Astrocyte (in vitro differentiated cells and primary cell): ENCODE measurements around the gene PDE5A. TPM values are rescaled to one million over a fixed set of nuclear protein-coding genes. Genes with fewer than 3 reads are reported as not detected.

ENCODE experiments used
- DNase-seq: peaks from one replicate; pipeline ENCODE4 v3.0.0-alpha.2; 2010; ENCODE audit warnings: low read depth
- FAIRE-seq: peaks from 2 replicates; lab custom pipeline; 2011; peaks lifted over from hg19 to GRCh38; lab: Jason Lieb, UNC
- H2AFZ ChIP-seq: 2 replicates; pipeline ENCODE4 v1.6.0; 2012; ENCODE audit warnings: low read depth, low read length, inconsistent platforms
- H3K27ac ChIP-seq: 2 replicates; pipeline ENCODE4 v1.5.1; 2011; ENCODE audit warnings: low read depth, low read length, inconsistent platforms
- H3K27me3 ChIP-seq: 2 replicates; pipeline ENCODE4 v1.6.0; 2011; ENCODE audit warnings: low read length, inconsistent platforms; ENCODE audit not compliant: insufficient read depth
- H3K36me3 ChIP-seq: 2 replicates; pipeline ENCODE4 v1.5.1; 2011; ENCODE audit warnings: low read length, inconsistent platforms; ENCODE audit not compliant: insufficient read depth
- H3K4me1 ChIP-seq: 2 replicates; pipeline ENCODE4 v1.5.1; 2011; ENCODE audit warnings: low read length, inconsistent platforms; ENCODE audit not compliant: insufficient read depth
- H3K4me2 ChIP-seq: 2 replicates; pipeline ENCODE4 v1.6.0; 2012; ENCODE audit warnings: low read length, inconsistent platforms
- H3K4me3 ChIP-seq: 2 replicates; pipeline ENCODE4 v1.5.1; 2011; ENCODE audit warnings: low read depth, mild to moderate bottlenecking, low read length, inconsistent platforms; ENCODE audit not compliant: insufficient read depth
- H3K79me2 ChIP-seq: 2 replicates; pipeline ENCODE4 v1.6.0; 2012; ENCODE audit warnings: mild to moderate bottlenecking, low read length, inconsistent platforms; ENCODE audit not compliant: insufficient read depth
- H3K9ac ChIP-seq: 2 replicates; pipeline ENCODE4 v1.6.0; 2012; ENCODE audit warnings: mild to moderate bottlenecking, low read length, inconsistent platforms
- H3K9me3 ChIP-seq: 2 replicates; pipeline ENCODE4 v1.5.1; 2012; ENCODE audit warnings: low read depth, mild to moderate bottlenecking, low read length, inconsistent platforms; ENCODE audit not compliant: insufficient read depth
- H4K20me1 ChIP-seq: 2 replicates; pipeline ENCODE4 v1.6.0; 2012; ENCODE audit warnings: low read length, inconsistent platforms; ENCODE audit not compliant: insufficient read depth
- H3K27ac Mint-ChIP-seq: one replicate; pipeline ENCODE4 v1.8.0; 2021; ENCODE audit warnings: mild to moderate bottlenecking, mixed read lengths; ENCODE audit not compliant: unreplicated experiment
- H3K27me3 Mint-ChIP-seq: one replicate; pipeline ENCODE4 v1.8.0; 2021; ENCODE audit warnings: low read depth, mixed read lengths; ENCODE audit not compliant: unreplicated experiment
- H3K36me3 Mint-ChIP-seq: one replicate; pipeline ENCODE4 v1.8.0; 2021; ENCODE audit warnings: low read depth, mixed read lengths; ENCODE audit not compliant: unreplicated experiment
- H3K4me1 Mint-ChIP-seq: one replicate; pipeline ENCODE4 v1.8.0; 2021; ENCODE audit warnings: low read depth, mixed read lengths; ENCODE audit not compliant: unreplicated experiment
- H3K4me3 Mint-ChIP-seq: one replicate; pipeline ENCODE4 v1.8.0; 2021; ENCODE audit warnings: mild to moderate bottlenecking, moderate library complexity, mixed read lengths; ENCODE audit not compliant: unreplicated experiment
- H3K9me3 Mint-ChIP-seq: one replicate; pipeline ENCODE4 v1.8.0; 2021; ENCODE audit warnings: mild to moderate bottlenecking, mixed read lengths; ENCODE audit not compliant: unreplicated experiment
- EZH2 ChIP-seq: IDR thresholded peaks from 2 replicates; pipeline ENCODE4 v1.6.1; 2012; ENCODE audit warnings: mild to moderate bottlenecking, low read length, inconsistent platforms; ENCODE audit not compliant: insufficient read depth
- total RNA-seq: library from RNA; stranded (reverse); gene quantifications from 2 replicates; pipeline ENCODE4 v1.2.1, GENCODE V29; 2021
- TF ChIP-seq, protein P1 (sequence below): IDR thresholded peaks from 2 replicates; pipeline ENCODE4 v1.5.1; 2011; ENCODE audit warnings: low read depth, mild to moderate bottlenecking, inconsistent platforms, low read length, moderate library complexity; ENCODE audit not compliant: insufficient read depth

PDE5A gene
- total RNA-seq, 1 donor from 2014 or later, result 3.6 TPM

DNA sequence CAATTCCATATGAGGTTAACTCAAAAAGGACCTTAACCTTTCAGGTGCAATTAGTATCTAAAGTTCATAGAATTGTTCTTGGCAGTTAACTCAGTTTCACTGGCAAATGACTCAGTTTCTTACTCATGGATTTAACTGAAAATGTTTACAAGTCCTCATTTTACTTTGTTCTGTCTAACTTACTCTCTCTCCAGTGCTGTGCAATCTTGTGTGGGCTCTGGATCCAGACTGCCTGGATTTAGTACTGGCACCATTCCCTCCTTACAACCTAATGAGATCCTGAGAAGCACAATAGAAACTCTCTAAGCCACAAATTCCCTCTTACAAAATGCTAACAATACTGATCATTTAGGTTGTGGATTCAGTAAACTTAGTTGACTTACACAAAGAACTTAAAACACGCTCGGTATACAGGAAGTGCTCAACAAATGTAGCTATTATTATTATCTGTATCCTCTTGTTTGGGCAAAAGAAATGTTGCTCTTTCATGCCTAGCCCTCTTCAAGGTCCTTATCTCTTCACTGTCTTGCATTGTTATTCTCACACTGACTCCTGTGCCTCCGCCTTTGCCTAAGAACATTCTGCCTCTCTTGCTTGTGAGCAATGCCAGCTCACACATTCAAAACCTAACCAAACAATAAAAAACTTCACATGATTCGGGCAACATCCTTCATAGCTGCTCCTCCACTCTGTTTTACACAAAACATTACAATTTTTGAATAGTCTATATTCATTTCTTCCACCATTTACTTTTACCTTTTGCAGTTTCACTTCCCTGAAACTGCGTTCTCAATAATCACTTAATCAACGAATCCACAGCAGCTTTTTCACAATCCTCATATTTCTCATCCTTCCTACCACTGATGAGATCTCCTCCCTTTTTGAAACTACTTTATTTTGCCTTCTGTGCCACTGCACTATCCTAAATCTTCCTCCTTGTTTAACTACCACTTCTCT lies 91.8 kb downstream of the PDE5A start:
- DNase-seq (peak; percentile 75), FAIRE-seq (peak; percentile 39)
- Histone ChIP-seq H3K27me3 (no peaks in the 10 kb centered on the region), H3K9me3 (no peaks in the 10 kb centered on the region), H3K27ac (peak overlapping the region; percentile 47), H3K4me1 (peaks cover 7% of the 10 kb centered on the region), H3K36me3 (peaks cover 13% of the 10 kb centered on the region), H3K9ac (peak overlapping the region; percentile 47), H3K4me2 (peak overlapping the region; percentile 46), H3K4me3 (no peak overlapping the region), H4K20me1 (no peaks in the 10 kb centered on the region), H3K79me2 (no peaks in the 10 kb centered on the region), H2AFZ (peak overlapping the region; percentile 59)
- Mint-ChIP-seq H3K4me3 (no peak overlapping the region), H3K27ac (no peak overlapping the region), H3K4me1 (peaks cover 5% of the 10 kb centered on the region), H3K9me3 (peaks cover 3% of the 10 kb centered on the region), H3K27me3 (no peaks in the 10 kb centered on the region), H3K36me3 (peaks cover 4% of the 10 kb centered on the region)
- TF ChIP-seq, protein P1, sequence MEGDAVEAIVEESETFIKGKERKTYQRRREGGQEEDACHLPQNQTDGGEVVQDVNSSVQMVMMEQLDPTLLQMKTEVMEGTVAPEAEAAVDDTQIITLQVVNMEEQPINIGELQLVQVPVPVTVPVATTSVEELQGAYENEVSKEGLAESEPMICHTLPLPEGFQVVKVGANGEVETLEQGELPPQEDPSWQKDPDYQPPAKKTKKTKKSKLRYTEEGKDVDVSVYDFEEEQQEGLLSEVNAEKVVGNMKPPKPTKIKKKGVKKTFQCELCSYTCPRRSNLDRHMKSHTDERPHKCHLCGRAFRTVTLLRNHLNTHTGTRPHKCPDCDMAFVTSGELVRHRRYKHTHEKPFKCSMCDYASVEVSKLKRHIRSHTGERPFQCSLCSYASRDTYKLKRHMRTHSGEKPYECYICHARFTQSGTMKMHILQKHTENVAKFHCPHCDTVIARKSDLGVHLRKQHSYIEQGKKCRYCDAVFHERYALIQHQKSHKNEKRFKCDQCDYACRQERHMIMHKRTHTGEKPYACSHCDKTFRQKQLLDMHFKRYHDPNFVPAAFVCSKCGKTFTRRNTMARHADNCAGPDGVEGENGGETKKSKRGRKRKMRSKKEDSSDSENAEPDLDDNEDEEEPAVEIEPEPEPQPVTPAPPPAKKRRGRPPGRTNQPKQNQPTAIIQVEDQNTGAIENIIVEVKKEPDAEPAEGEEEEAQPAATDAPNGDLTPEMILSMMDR, result no peak
- TF ChIP-seq EZH2, result no peak

DNA sequence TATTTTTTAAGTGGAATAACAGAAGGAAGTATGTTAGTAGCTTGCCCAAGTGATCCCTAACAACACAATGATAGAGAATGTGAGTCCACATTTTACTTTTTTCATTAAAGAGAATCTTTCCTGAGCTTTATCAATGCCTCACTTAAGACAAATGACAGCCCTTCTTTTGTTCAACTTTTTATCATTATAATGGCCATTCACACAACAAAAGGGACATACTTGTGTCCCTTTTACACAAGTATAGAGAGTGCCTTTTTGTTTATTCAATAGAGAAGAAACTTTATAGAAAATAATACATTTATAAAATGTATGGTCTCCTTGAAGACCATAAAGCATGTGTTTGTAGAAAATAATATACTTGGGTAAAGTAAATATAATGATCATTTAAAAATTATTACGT lies 96.3 kb downstream of the PDE5A start:
- TF ChIP-seq, protein P1, result no peak
- TF ChIP-seq EZH2, result no peak
- H3K4me3 ChIP-seq, result no peak overlapping the region
- peaks cover 8% of the 10 kb centered on the region for H3K4me1 Mint-ChIP-seq
- H3K4me2 ChIP-seq, result no peak overlapping the region
- no peak overlapping the region for H3K9ac ChIP-seq
- H3K36me3 ChIP-seq, result no peaks in the 10 kb centered on the region
- no peak overlapping the region for H2AFZ ChIP-seq
- peaks cover 4% of the 10 kb centered on the region for H3K36me3 Mint-ChIP-seq
- H3K4me3 Mint-ChIP-seq, result no peak overlapping the region
- no peaks in the 10 kb centered on the region for H3K79me2 ChIP-seq
- no peak for FAIRE-seq
- H3K27me3 Mint-ChIP-seq, result no peaks in the 10 kb centered on the region
- no peak overlapping the region for H3K27ac ChIP-seq
- no peaks in the 10 kb centered on the region for H4K20me1 ChIP-seq
- H3K4me1 ChIP-seq, result peaks cover 7% of the 10 kb centered on the region
- no peaks in the 10 kb centered on the region for H3K9me3 ChIP-seq
- H3K9me3 Mint-ChIP-seq, result peaks cover 3% of the 10 kb centered on the region
- no peaks in the 10 kb centered on the region for H3K27me3 ChIP-seq
- no peak overlapping the region for H3K27ac Mint-ChIP-seq
- no peak for DNase-seq

DNA sequence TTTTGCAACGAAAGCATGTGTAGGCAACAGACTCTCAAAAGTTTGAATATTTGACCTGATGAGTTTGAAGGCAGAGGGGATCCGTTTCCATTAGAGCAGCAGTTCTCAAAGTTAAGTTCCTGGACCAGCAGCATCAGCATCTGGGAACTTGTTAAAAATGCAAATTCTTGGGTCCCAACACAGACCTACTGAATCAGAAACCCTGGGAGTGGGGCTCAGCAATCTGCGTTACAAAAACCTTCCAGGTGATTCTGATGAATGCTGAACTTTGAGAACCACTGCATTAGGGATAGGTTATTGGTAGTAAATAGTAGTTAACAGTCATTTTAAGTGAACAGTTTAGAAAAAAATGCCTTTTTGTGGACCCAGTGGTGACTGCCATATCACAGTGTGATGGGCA lies 98.8 kb downstream of the PDE5A start:
- H3K4me3 Mint-ChIP-seq, result no peak overlapping the region
- peaks cover 3% of the 10 kb centered on the region for H3K9me3 Mint-ChIP-seq
- DNase-seq (no peak), FAIRE-seq (no peak)
- Histone ChIP-seq H3K27ac (no peak overlapping the region), H3K27me3 (no peaks in the 10 kb centered on the region), H3K79me2 (no peaks in the 10 kb centered on the region), H3K36me3 (no peaks in the 10 kb centered on the region), H3K9ac (no peak overlapping the region), H4K20me1 (no peaks in the 10 kb centered on the region), H3K4me2 (no peak overlapping the region), H3K9me3 (no peaks in the 10 kb centered on the region), H3K4me1 (peaks cover 24% of the 10 kb centered on the region), H3K4me3 (no peak overlapping the region), H2AFZ (no peak overlapping the region)
- TF ChIP-seq, protein P1, result no peak
- TF ChIP-seq EZH2, result no peak
- no peak overlapping the region for H3K27ac Mint-ChIP-seq
- peaks cover 4% of the 10 kb centered on the region for H3K36me3 Mint-ChIP-seq
- H3K27me3 Mint-ChIP-seq, result no peaks in the 10 kb centered on the region
- H3K4me1 Mint-ChIP-seq, result peaks cover 24% of the 10 kb centered on the region
